IMR-90 (cell line): ENCODE measurements around the gene NDRG4. TPM values are rescaled to one million over a fixed set of nuclear protein-coding genes. Genes with fewer than 3 reads are reported as not detected.

Experiments
- ATAC-seq: fragments of 200-7000 bp; cut with Tn5 transposase; 2 replicates; pipeline ENCODE4 v1.9.1; 2020; ENCODE audit warnings: low read depth, mild to moderate bottlenecking, moderate library complexity
- BruUV-seq: library from RNA; stranded (reverse); fragments of 400-500 nt; replicated peaks from 2 replicates; lab custom pipeline; 2021; lab: Mats Ljungman, UMichigan
- CTCF ChIA-PET: fragments of 300-600 bp; formaldehyde crosslinking; extraction: SDS; loops from one replicate; lab custom pipeline; 2021; ENCODE audit warnings: antibody characterized with exemption; lab: Yijun Ruan, JAX
- POLR2A ChIA-PET: fragments of 300-600 bp; sonication (Branson Sonifier 250); formaldehyde crosslinking; loops from one replicate; lab custom pipeline; 2022; ENCODE audit warnings: antibody characterized with exemption; ENCODE audit not compliant: unreplicated experiment; lab: Charles Lee
- DNase-seq: peaks from one replicate; pipeline ENCODE4 v3.0.0; 2013
- H2AFZ ChIP-seq: replicated peaks from 2 replicates; pipeline ENCODE3; 2013; ENCODE audit warnings: low read length, mild to moderate bottlenecking; ENCODE audit not compliant: poor library complexity
- H2AK5ac ChIP-seq: 2 replicates; pipeline ENCODE4 v1.6.1; 2013; ENCODE audit warnings: low read depth, low read length, inconsistent platforms
- H2AK9ac ChIP-seq: replicated peaks from 2 replicates; pipeline ENCODE3; 2013; ENCODE audit warnings: mild to moderate bottlenecking, low read depth, low read length, moderate library complexity; ENCODE audit not compliant: poor library complexity
- H2BK120ac ChIP-seq: 2 replicates; pipeline ENCODE4 v1.6.1; 2013; ENCODE audit warnings: low read depth, low read length, inconsistent platforms
- H2BK15ac ChIP-seq: 3 replicates; pipeline ENCODE4 v1.6.1; 2013; ENCODE audit warnings: low read depth, low read length, inconsistent platforms
- H2BK20ac ChIP-seq: 2 replicates; pipeline ENCODE4 v1.6.1; 2013; ENCODE audit warnings: low read depth, mild to moderate bottlenecking, inconsistent platforms, low read length, moderate library complexity
- H2BK5ac ChIP-seq: 2 replicates; pipeline ENCODE4 v1.6.1; 2013; ENCODE audit warnings: mild to moderate bottlenecking, low read depth, low read length, inconsistent platforms; ENCODE audit not compliant: poor library complexity, severe bottlenecking
- H3K14ac ChIP-seq: replicated peaks from 2 replicates; pipeline ENCODE4 v1.6.1; 2013; ENCODE audit warnings: low read depth, low read length, inconsistent platforms
- H3K18ac ChIP-seq: 2 replicates; pipeline ENCODE4 v1.6.1; 2013; ENCODE audit warnings: low read depth, low read length, control low read depth
- H3K23ac ChIP-seq: 2 replicates; pipeline ENCODE4 v1.6.1; 2013; ENCODE audit warnings: low read depth, low read length, inconsistent platforms
- H3K27ac ChIP-seq: 2 replicates; pipeline ENCODE4 v1.5.1; 2013; ENCODE audit warnings: mild to moderate bottlenecking, control low read depth, low read length; ENCODE audit not compliant: insufficient read depth
- H3K27me3 ChIP-seq: 2 replicates; pipeline ENCODE4 v1.6.1; 2013; ENCODE audit warnings: low read length; ENCODE audit not compliant: control insufficient read depth, insufficient read depth
- H3K36me3 ChIP-seq: 2 replicates; pipeline ENCODE4 v1.6.1; 2013; ENCODE audit warnings: low read length, mixed read lengths; ENCODE audit not compliant: control insufficient read depth, insufficient read depth
- H3K4ac ChIP-seq: 2 replicates; pipeline ENCODE4 v1.6.1; 2013; ENCODE audit warnings: low read depth, low read length, inconsistent platforms
- H3K4me1 ChIP-seq: 2 replicates; pipeline ENCODE4 v1.6.1; 2013; ENCODE audit warnings: low read length, mixed read lengths; ENCODE audit not compliant: control insufficient read depth, insufficient read depth
- H3K4me2 ChIP-seq: 2 replicates; pipeline ENCODE4 v1.6.1; 2013; ENCODE audit warnings: low read depth, mild to moderate bottlenecking, control low read depth, low read length, moderate library complexity
- H3K4me3 ChIP-seq: 2 replicates; pipeline ENCODE4 v1.5.1; 2013; ENCODE audit warnings: low read depth, mild to moderate bottlenecking, control low read depth, low read length, moderate library complexity; ENCODE audit not compliant: insufficient read depth
- H3K56ac ChIP-seq: 2 replicates; pipeline ENCODE4 v1.6.1; 2013; ENCODE audit warnings: low read length, inconsistent platforms; ENCODE audit not compliant: insufficient read depth; ENCODE audit errors: extremely low read depth
- H3K79me1 ChIP-seq, 2 experiments: 2 replicates each; pipeline ENCODE4 v1.6.1; 2013; ENCODE audit warnings: low read length in 2 of 2, inconsistent platforms in 1 of 2, low read depth in 1 of 2
- H3K9ac ChIP-seq: 2 replicates; pipeline ENCODE4 v1.6.1; 2013; ENCODE audit warnings: low read depth, low read length, control low read depth
- H3K9me1 ChIP-seq: 2 replicates; pipeline ENCODE4 v1.6.1; 2013; ENCODE audit warnings: low read length, inconsistent platforms; ENCODE audit not compliant: insufficient read depth
- H3K9me3 ChIP-seq: 2 replicates; pipeline ENCODE4 v1.6.1; 2013; ENCODE audit warnings: low read length; ENCODE audit not compliant: control insufficient read depth, insufficient read depth
- H4K20me1 ChIP-seq: 2 replicates; pipeline ENCODE4 v1.6.1; 2013; ENCODE audit warnings: low read length, inconsistent platforms; ENCODE audit not compliant: insufficient read depth
- H4K5ac ChIP-seq: 2 replicates; pipeline ENCODE4 v1.6.1; 2013; ENCODE audit warnings: mild to moderate bottlenecking, low read depth, low read length, control low read depth
- H4K8ac ChIP-seq, 2 experiments: 2 replicates each; pipeline ENCODE4 v1.6.1; 2013; ENCODE audit warnings: low read depth in 2 of 2, low read length in 2 of 2, control low read depth in 1 of 2, inconsistent platforms in 1 of 2
- H4K91ac ChIP-seq: 2 replicates; pipeline ENCODE4 v1.6.1; 2013; ENCODE audit warnings: low read depth, low read length, inconsistent platforms; ENCODE audit not compliant: insufficient read depth
- CTCF ChIP-seq: conservative IDR thresholded peaks from 2 replicates; pipeline ENCODE4 v1.5.1; 2012; ENCODE audit warnings: mild to moderate bottlenecking, low read depth, low read length, improper control_type of control experiment
- MAZ ChIP-seq: IDR thresholded peaks from 2 replicates; pipeline ENCODE4 v1.6.1; 2012; ENCODE audit warnings: low read depth, mild to moderate bottlenecking, low read length, improper control_type of control experiment, moderate library complexity, borderline replicate concordance
- POLR2A ChIP-seq: IDR thresholded peaks from 2 replicates; pipeline ENCODE4 v1.6.1; 2012; ENCODE audit warnings: mild to moderate bottlenecking, low read depth, low read length
- RAD21 ChIP-seq: IDR thresholded peaks from 2 replicates; pipeline ENCODE4 v1.6.1; 2012; ENCODE audit warnings: low read length, improper control_type of control experiment
- RFX5 ChIP-seq: IDR thresholded peaks from 2 replicates; pipeline ENCODE4 v1.8.0; 2012; ENCODE audit warnings: low read depth, mild to moderate bottlenecking, low read length, moderate library complexity
- USF2 ChIP-seq: fragments of 150-350 bp; IDR thresholded peaks from 2 replicates; pipeline ENCODE4 v1.6.1; 2017; ENCODE audit warnings: mild to moderate bottlenecking, antibody characterized with exemption, low read length, low read depth
- dilution Hi-C: fragments of 300-500 bp; cut with HindIII; formaldehyde crosslinking; loops from one replicate; pipeline ENCODE4 v1.14.3; 2018; ENCODE audit warnings: low sequenced_read_pairs; ENCODE audit not compliant: unreplicated experiment
- in situ Hi-C: fragments of 300-500 bp; cut with MboI; formaldehyde crosslinking; loops from 3 replicates; pipeline ENCODE4 v1.14.3; 2019; ENCODE audit warnings: low sequenced_read_pairs, inconsistent platforms, mixed read lengths
- intact Hi-C: fragments of 100-400 bp; cut with micrococcal nuclease; formaldehyde crosslinking; loops from 2 replicates; pipeline ENCODE4 v1.10.0; 2022
- polyA plus RNA-seq, 3 experiments: library from polyadenylated mRNA; depleted of rRNA; stranded (reverse); fragments of >200 nt; gene quantifications; 2 replicates each; pipeline ENCODE4 v1.2.3, GENCODE V29; 2012; ENCODE audit warnings: low replicate concordance in 1 of 3
- total RNA-seq: library from RNA; depleted of rRNA; stranded (reverse); fragments of >200 nt; gene quantifications from 2 replicates; pipeline ENCODE4 v1.2.3, GENCODE V29; 2012

NDRG4 gene
- total and polyA plus RNA-seq, 2 of the 4 experiments (the other 2 are of a cell fraction) = 10.9 to 23.5 TPM

GRCh38 chr16:58519707-58520106 is 19.8 kb downstream of the NDRG4 start:
- Histone ChIP-seq H3K9me3 (no peaks in the 10 kb centered on the region), H3K9me1 (no peaks in the 10 kb centered on the region; the same call in 1 of the 2 replicates), H3K18ac (no peak overlapping the region), H3K4me3 (no peak overlapping the region), H3K56ac (no peak overlapping the region), H3K27ac (no peak overlapping the region), H4K8ac (no peak overlapping the region), H3K4me1 (0 out of 2 replicates have a peak, but pooled peaks cover 2% of the 10 kb centered on the region), H4K20me1 (peaks cover 5% of the 10 kb centered on the region; the same call in 1 of the 2 replicates), H2AFZ (no peak overlapping the region), H2BK15ac (no peak overlapping the region), H3K4me2 (no peak overlapping the region), H2BK20ac (no peak overlapping the region), H3K36me3 (peaks cover 52% of the 10 kb centered on the region), H3K23ac (no peak overlapping the region), H4K91ac (no peak overlapping the region), H3K79me1 (peaks cover 18 to 22% of the 10 kb centered on the region in 2 experiments), H3K27me3 (no peaks in the 10 kb centered on the region), H2AK5ac (no peak overlapping the region), H3K9ac (no peak overlapping the region), H3K14ac (no peak overlapping the region), H3K4ac (no peak overlapping the region), H2BK120ac (no peak overlapping the region), H4K5ac (no peak overlapping the region), H2BK5ac (no peak overlapping the region), H2AK9ac (no peak overlapping the region)
- BruUV-seq = no TSS peak
- intact Hi-C loops = no loop called here
- dilution Hi-C loops = no loop called here
- no peak for TF ChIP-seq RAD21
- no peak for TF ChIP-seq RFX5
- no peak for TF ChIP-seq MAZ
- TF ChIP-seq POLR2A = no peak
- no peak for TF ChIP-seq USF2
- TF ChIP-seq CTCF = no peak
- ChIA-PET POLR2A (no interaction called here), CTCF (no interaction called here)
- in situ Hi-C loops = no loop called here
- no peak for ATAC-seq
- DNase-seq = no peak
